ENCODE measurements around the gene ETV6. TPM values are rescaled to one million over a fixed set of nuclear protein-coding genes. Genes with fewer than 3 reads are reported as not detected.

The ETV6 gene
- total and polyA plus RNA-seq, 9 of the 15 experiments (the other 6 are each of a cell fraction or from before 2014, with no cell fraction given) = 0.81 to 12.7 (median 4.1) TPM

DNA sequence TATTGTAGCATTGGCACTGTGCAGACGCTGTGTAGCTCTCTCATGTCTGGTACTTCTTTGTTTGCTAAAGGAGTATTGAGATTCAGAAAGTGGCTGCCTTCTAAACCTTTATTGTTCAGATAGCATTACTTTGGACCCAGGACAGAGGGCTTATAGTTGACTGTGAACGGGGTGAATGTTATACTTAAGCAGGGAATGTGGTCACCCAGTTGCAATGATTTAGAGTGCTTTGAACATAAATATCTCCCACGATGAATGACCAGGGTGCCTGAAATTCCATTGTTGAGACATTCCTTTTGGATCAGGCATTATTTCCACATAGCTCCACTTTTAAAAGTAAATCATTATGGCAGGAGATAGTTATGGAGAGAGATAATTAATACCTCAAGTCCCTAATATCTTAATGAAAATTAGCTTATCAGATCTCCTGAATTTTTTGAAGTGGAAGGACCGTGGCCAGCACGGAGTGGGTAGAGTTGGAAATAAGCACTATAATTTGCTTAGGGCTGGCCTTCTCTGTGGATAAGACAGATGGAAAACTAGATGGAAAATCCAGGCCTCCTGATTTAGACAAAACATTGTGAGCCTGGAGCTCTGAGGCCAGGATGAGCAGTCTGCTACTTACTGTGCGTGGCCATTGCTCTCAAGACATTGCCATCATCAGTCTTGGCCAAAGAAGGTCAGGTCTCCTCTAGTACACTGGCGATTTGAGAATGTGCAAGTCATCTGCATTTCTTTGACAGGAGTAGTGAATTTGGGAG lies 114.5 kb downstream of the ETV6 start:
- H3K4me1 ChIP-seq (replicated peaks in 1 of 2; ENCODE audit: control insufficient read depth in 2 of 2, insufficient read depth in 2 of 2, low read length in 2 of 2) = peaks cover 0 to 4% of the 10 kb centered on the region in 2 experiments; a peak in 1 of 5 replicates
- no peak for ATAC-seq
- WGBS (ENCODE audit: insufficient coverage, low coverage, missing lambda C conversion rate) = 62% methylated on average over 7 of the region's 7 CpGs
- POLR2A ChIA-PET = interaction anchor here (0.9 kb wide), 1 partner anchor 21 kb away, joined by 3 read pairs; no protein-coding TSS in a partner anchor
- no peak overlapping the region for H3K4me3 ChIP-seq
- H2AFZ ChIP-seq (ENCODE audit: low read depth, low read length) = no peak overlapping the region
- H3K9ac ChIP-seq (ENCODE audit: insufficient read depth in 1 of 2, low read depth in 2 of 2, low read length in 2 of 2) = no peak overlapping the region
- H3K4me2 ChIP-seq (ENCODE audit: insufficient read depth, low read length) = no peak overlapping the region
- no peaks in the 10 kb centered on the region for H4K20me1 ChIP-seq (replicated peaks; ENCODE audit: control insufficient read depth, insufficient read depth, low read length)
- no peaks in the 10 kb centered on the region for H3K36me3 ChIP-seq (ENCODE audit: control insufficient read depth, insufficient read depth, low read length)
- no peak for FAIRE-seq
- CTCF ChIA-PET (ENCODE audit: low intra/inter-chr PET ratio) = no interaction called here
- intact Hi-C loops (cut with micrococcal nuclease) (no loop called here), in situ Hi-C loops (cut with MboI) (no loop called here)
- no peaks in the 10 kb centered on the region for H3K9me3 ChIP-seq (replicated peaks; ENCODE audit: control insufficient read depth, insufficient read depth, low read depth, low read length)
- no TSS peak for BruUV-seq (replicated peaks)
- H3K27ac ChIP-seq (ENCODE audit: extremely low read depth, low read depth, low read length) = no peak overlapping the region
- H3K79me2 ChIP-seq (ENCODE audit: control insufficient read depth, insufficient read depth, low read length) = no peaks in the 10 kb centered on the region
- no peak for DNase-seq (ENCODE audit: extremely low read depth in 1 of 4, low spot score in 3 of 4)
- no peaks in the 10 kb centered on the region for H3K27me3 ChIP-seq (ENCODE audit: control insufficient read depth in 2 of 2, insufficient read depth in 2 of 2, low read length in 2 of 2)
- no peaks in the 10 kb centered on the region for H3K9me1 ChIP-seq (ENCODE audit: control insufficient read depth, insufficient read depth, low read length)
- TF ChIP-seq MBD1 (CRISPR knock-in tag; IDR thresholded peaks at IDR 0.05) (no peak), NBN (IDR thresholded peaks at IDR 0.05; ENCODE audit: low read depth) (no peak), BDP1 (IDR thresholded peaks at IDR 0.05; ENCODE audit: insufficient read depth, insufficient read length) (no peak), ZFP30 (CRISPR knock-in tag; IDR thresholded peaks at IDR 0.05; ENCODE audit: borderline replicate concordance) (no peak), CREB1 (IDR thresholded peaks at IDR 0.05) (no peak), CREB1 (CRISPR knock-in tag; IDR thresholded peaks at IDR 0.05) (no peak), CHCHD3 (CRISPR knock-in tag; IDR thresholded peaks at IDR 0.05) (no peak), ZNF586 (CRISPR knock-in tag; conservative IDR thresholded peaks at IDR 0.05) (no peak), CBX3 (IDR thresholded peaks at IDR 0.05; ENCODE audit: borderline replicate concordance in 1 of 2, low read length in 2 of 2) (no peak), ZBTB17 (CRISPR knock-in tag; IDR thresholded peaks at IDR 0.05) (no peak), EGR1 (conservative IDR thresholded peaks at IDR 0.05) (no peak)
- TF ChIP-seq, protein P1, sequence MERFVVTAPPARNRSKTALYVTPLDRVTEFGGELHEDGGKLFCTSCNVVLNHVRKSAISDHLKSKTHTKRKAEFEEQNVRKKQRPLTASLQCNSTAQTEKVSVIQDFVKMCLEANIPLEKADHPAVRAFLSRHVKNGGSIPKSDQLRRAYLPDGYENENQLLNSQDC (CRISPR knock-in tag; IDR thresholded peaks at IDR 0.05) = no peak
- TF ChIP-seq, protein P2, sequence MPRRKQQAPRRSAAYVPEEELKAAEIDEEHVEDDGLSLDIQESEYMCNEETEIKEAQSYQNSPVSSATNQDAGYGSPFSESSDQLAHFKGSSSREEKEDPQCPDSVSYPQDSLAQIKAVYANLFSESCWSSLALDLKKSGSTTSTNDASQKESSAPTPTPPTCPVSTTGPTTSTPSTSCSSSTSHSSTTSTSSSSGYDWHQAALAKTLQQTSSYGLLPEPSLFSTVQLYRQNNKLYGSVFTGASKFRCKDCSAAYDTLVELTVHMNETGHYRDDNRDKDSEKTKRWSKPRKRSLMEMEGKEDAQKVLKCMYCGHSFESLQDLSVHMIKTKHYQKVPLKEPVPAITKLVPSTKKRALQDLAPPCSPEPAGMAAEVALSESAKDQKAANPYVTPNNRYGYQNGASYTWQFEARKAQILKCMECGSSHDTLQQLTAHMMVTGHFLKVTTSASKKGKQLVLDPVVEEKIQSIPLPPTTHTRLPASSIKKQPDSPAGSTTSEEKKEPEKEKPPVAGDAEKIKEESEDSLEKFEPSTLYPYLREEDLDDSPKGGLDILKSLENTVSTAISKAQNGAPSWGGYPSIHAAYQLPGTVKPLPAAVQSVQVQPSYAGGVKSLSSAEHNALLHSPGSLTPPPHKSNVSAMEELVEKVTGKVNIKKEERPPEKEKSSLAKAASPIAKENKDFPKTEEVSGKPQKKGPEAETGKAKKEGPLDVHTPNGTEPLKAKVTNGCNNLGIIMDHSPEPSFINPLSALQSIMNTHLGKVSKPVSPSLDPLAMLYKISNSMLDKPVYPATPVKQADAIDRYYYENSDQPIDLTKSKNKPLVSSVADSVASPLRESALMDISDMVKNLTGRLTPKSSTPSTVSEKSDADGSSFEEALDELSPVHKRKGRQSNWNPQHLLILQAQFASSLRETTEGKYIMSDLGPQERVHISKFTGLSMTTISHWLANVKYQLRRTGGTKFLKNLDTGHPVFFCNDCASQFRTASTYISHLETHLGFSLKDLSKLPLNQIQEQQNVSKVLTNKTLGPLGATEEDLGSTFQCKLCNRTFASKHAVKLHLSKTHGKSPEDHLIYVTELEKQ (CRISPR knock-in tag; IDR thresholded peaks at IDR 0.05) = no peak
